ENCODE results near the gene MRPL53. TPM values are rescaled to one million over a fixed set of nuclear protein-coding genes. Genes with fewer than 3 reads are reported as not detected.
A peak's percentile ranks its signal among the peaks of the same experiment; 100 is the strongest.

The MRPL53 gene
- total and polyA plus RNA-seq, 2 of the 13 experiments (the other 11 are each of a cell fraction or from before 2014, with no cell fraction given) = 34.3 to 51.9 TPM

- TF ChIP-seq ZNF234 (CRISPR knock-in tag; conservative IDR thresholded peaks at IDR 0.05) (no peak), ARID2 (CRISPR knock-in tag; IDR thresholded peaks at IDR 0.05; ENCODE audit: borderline replicate concordance) (peak; percentile 90), ZNF282 (IDR thresholded peaks at IDR 0.05; ENCODE audit: partially characterized antibody) (no peak), ELK4 (CRISPR knock-in tag; IDR thresholded peaks at IDR 0.05; ENCODE audit: borderline replicate concordance) (no peak), ZNF432 (CRISPR knock-in tag; IDR thresholded peaks at IDR 0.05; ENCODE audit: borderline replicate concordance) (no peak), ZNF562 (CRISPR knock-in tag; IDR thresholded peaks at IDR 0.05; ENCODE audit: borderline replicate concordance) (no peak), EED (CRISPR knock-in tag; IDR thresholded peaks at IDR 0.05) (no peak; the same call in 1 of the 2 replicates), MXD1 (CRISPR knock-in tag; IDR thresholded peaks at IDR 0.05) (no peak), ZMYM3 (CRISPR knock-in tag; IDR thresholded peaks at IDR 0.05) (no peak), ZNF12 (CRISPR knock-in tag; IDR thresholded peaks at IDR 0.05) (no peak), ZNF83 (CRISPR knock-in tag; IDR thresholded peaks at IDR 0.05; ENCODE audit: borderline replicate concordance) (no peak; the same call in 1 of the 2 replicates)
- TF ChIP-seq, protein P1, sequence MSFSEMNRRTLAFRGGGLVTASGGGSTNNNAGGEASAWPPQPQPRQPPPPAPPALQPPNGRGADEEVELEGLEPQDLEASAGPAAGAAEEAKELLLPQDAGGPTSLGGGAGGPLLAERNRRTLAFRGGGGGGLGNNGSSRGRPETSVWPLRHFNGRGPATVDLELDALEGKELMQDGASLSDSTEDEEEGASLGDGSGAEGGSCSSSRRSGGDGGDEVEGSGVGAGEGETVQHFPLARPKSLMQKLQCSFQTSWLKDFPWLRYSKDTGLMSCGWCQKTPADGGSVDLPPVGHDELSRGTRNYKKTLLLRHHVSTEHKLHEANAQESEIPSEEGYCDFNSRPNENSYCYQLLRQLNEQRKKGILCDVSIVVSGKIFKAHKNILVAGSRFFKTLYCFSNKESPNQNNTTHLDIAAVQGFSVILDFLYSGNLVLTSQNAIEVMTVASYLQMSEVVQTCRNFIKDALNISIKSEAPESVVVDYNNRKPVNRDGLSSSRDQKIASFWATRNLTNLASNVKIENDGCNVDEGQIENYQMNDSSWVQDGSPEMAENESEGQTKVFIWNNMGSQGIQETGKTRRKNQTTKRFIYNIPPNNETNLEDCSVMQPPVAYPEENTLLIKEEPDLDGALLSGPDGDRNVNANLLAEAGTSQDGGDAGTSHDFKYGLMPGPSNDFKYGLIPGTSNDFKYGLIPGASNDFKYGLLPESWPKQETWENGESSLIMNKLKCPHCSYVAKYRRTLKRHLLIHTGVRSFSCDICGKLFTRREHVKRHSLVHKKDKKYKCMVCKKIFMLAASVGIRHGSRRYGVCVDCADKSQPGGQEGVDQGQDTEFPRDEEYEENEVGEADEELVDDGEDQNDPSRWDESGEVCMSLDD (CRISPR knock-in tag; IDR thresholded peaks at IDR 0.05; ENCODE audit: borderline replicate concordance) = no peak
- TF ChIP-seq, protein P2, sequence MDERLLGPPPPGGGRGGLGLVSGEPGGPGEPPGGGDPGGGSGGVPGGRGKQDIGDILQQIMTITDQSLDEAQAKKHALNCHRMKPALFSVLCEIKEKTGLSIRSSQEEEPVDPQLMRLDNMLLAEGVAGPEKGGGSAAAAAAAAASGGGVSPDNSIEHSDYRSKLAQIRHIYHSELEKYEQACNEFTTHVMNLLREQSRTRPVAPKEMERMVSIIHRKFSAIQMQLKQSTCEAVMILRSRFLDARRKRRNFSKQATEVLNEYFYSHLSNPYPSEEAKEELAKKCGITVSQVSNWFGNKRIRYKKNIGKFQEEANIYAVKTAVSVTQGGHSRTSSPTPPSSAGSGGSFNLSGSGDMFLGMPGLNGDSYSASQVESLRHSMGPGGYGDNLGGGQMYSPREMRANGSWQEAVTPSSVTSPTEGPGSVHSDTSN (CRISPR knock-in tag; IDR thresholded peaks at IDR 0.05) = peak; percentile 37; the same call in 1 of the 2 replicates
- TF ChIP-seq, protein P3, sequence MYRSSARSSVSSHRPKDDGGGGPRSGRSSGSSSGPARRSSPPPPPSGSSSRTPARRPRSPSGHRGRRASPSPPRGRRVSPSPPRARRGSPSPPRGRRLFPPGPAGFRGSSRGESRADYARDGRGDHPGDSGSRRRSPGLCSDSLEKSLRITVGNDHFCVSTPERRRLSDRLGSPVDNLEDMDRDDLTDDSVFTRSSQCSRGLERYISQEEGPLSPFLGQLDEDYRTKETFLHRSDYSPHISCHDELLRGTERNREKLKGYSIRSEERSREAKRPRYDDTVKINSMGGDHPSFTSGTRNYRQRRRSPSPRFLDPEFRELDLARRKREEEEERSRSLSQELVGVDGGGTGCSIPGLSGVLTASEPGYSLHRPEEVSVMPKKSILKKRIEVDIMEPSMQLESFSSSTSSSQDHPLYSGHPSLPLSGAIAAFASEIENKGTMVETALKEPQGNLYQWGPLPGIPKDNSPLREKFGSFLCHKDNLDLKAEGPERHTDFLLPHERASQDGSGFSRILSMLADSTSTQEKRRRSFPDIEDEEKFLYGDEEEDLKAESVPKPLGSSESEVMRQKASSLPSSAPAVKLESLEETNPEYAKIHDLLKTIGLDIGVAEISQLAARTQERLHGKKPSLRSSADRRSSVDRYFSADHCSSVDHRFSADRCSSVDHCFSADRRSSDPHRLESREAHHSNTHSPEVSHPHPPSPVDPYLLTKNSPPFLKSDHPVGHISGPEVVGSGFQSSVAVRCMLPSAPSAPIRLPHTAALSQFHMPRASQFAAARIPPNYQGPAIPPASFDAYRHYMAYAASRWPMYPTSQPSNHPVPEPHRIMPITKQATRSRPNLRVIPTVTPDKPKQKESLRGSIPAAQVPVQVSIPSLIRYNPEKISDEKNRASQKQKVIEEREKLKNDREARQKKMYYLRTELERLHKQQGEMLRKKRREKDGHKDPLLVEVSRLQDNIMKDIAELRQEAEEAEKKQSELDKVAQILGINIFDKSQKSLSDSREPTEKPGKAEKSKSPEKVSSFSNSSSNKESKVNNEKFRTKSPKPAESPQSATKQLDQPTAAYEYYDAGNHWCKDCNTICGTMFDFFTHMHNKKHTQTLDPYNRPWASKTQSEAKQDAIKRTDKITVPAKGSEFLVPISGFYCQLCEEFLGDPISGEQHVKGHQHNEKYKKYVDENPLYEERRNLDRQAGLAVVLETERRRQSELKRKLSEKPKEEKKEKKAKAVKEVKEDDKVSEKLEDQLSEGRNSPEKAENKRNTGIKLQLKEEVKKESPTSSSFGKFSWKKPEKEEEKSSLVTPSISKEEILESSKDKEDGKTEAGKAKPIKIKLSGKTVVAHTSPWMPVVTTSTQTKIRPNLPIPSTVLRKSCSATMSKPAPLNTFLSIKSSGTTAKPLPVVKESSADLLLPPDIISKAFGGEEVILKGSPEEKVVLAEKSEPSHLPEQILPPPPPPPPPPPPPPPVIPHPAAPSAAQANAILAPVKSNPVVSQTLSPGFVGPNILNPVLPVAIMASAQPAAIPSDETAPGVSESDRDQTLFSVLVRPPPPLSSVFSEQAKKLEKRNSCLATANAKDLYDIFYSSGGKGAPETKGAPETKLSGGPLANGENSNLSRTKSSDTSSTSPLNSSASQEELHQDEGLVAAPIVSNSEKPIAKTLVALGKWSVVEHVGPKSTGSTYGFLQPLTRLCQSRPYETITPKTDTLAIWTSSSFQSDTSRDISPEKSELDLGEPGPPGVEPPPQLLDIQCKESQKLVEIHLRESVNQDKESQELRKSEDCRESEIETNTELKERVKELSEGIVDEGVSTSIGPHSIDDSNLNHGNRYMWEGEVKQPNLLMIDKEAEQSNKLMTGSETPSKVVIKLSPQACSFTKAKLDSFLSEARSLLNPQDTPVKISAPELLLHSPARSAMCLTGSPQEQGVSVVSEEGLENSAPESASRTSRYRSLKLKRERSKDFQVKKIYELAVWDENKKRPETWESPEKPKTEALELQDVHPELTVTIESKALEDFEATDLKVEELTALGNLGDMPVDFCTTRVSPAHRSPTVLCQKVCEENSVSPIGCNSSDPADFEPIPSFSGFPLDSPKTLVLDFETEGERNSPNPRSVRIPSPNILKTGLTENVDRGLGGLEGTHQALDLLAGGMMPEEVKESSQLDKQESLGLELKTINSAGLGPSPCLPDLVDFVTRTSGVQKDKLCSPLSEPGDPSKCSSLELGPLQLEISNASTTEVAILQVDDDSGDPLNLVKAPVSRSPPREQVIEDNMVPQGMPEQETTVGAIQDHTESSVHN (CRISPR knock-in tag; IDR thresholded peaks at IDR 0.05) = no peak; the same call in 1 of the 2 replicates
Measured at GRCh38 chr2:74482801-74483674, 10.6 kb upstream of the MRPL53 start, which contains the start of the genes CCDC142 and TTC31 (continued).

All from HepG2 (cell line).